Measurements from ENCODE around the gene TSPYL2. TPM values are rescaled to one million over a fixed set of nuclear protein-coding genes. Genes with fewer than 3 reads are reported as not detected.

Gene TSPYL2
- total and polyA plus RNA-seq, 2 donors (not counting 1 experiment from before 2014, with no cell fraction given) = 101 to 126 TPM

DNA sequence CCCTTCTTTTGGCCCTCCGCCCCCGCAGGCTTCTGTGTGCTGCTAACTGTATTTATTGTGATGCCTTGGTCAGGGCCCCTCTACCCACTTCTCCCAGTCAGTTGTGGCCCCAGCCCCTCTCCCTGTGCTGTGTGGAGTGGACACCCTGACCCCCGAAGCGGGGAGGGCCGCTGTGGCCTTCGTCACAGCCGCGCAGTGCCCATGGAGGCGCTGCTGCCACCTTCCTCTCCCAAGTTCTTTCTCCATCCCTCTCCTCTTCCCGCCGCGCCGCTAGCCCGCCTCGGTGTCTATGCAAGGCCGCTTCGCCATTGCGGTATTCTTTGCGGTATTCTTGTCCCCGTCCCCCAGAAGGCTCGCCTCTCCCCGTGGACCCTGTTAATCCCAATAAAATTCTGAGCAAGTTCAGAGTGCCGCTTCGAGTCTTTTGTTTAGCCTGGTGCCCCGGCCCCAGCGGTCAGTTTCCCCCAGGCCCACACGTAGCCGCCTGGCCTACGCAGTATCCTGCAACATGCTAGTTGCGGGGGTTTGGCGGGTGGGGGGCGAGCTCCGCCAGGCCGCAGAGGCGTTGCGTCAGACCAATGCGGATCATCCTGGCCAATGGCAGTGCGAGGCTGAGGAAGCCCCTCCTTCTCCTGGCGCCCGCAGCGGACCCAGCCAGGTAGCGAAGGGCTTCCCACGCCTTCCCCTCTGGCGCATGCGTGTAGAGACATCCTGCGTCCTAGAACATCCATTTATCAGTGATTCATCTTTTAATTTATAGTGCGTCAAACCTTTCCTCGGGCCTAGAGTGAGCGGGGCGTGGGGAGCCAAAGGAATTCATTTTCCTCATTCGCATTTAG is 6.2 kb downstream of the TSPYL2 start:
- Mint-ChIP-seq H3K4me1 (peaks cover 34% of the 10 kb centered on the region), H3K9me3 (ENCODE audit: insufficient read depth) (no peaks in the 10 kb centered on the region), H3K27me3 (no peaks in the 10 kb centered on the region), H3K4me3 (peak overlapping the region; percentile 92), H3K27ac (peak overlapping the region; percentile 94)
- peak overlapping the region; percentile 72 to 82 for H3K27ac ChIP-seq (ENCODE audit: low read length in 2 of 2)
- H3K4me3 ChIP-seq (ENCODE audit: control extremely low read depth in 1 of 5, extremely low read depth in 1 of 5, insufficient read depth in 1 of 5, low read depth in 2 of 5, low read length in 4 of 5) = peak overlapping the region; percentile 39 to 61 (median 59)
- DNase-seq (peak; percentile 82), ATAC-seq (ENCODE audit: low read depth) (peak; percentile 72)
- H3K79me2 ChIP-seq (ENCODE audit: control insufficient read depth, insufficient read depth, low read length) = peaks cover 2% of the 10 kb centered on the region
- no peaks in the 10 kb centered on the region for H3K27me3 ChIP-seq (replicated peaks in 1 of 4; ENCODE audit: control extremely low read depth in 1 of 4, control insufficient read depth in 3 of 4, insufficient read depth in 4 of 4, low read length in 3 of 4)
- ChIA-PET POLR2A (no interaction called here), CTCF (interaction anchor here (1.2 to 5.8 kb wide), 2 partner anchors 17 to 137 kb away, joined by 4 to 39 read pairs; no protein-coding TSS in a partner anchor)
- peaks cover 0 to 21% of the 10 kb centered on the region in 2 experiments for H3K36me3 ChIP-seq (replicated peaks in 1 of 2; ENCODE audit: control extremely low read depth in 1 of 2, control insufficient read depth in 1 of 2, extremely low read depth in 1 of 2, insufficient read depth in 2 of 2, low read length in 1 of 2)
- intact Hi-C loops (cut with micrococcal nuclease) = loop anchor here (2.0 kb wide), 1 partner anchor 334 kb away; the partner anchor contains the start of genes RIBC1 and SMC1A
- 49% methylated on average over 28 of the region's 51 CpGs for WGBS (ENCODE audit: insufficient coverage)
- H2AFZ ChIP-seq (ENCODE audit: insufficient read depth, low read depth, low read length, poor library complexity, severe bottlenecking) = peak overlapping the region; percentile 55
- H3K9ac ChIP-seq (ENCODE audit: low read length) = peak overlapping the region; percentile 63
- H3K4me2 ChIP-seq (replicated peaks; ENCODE audit: low read depth, low read length, poor library complexity, severe bottlenecking) = peak overlapping the region; percentile 76
- H3K9me3 ChIP-seq (ENCODE audit: control extremely low read depth in 1 of 3, control insufficient read depth in 2 of 3, insufficient read depth in 1 of 3, low read length in 2 of 3) = no peaks in the 10 kb centered on the region
- peaks cover 2% of the 10 kb centered on the region for H4K20me1 ChIP-seq (ENCODE audit: control insufficient read depth, insufficient read depth, low read length, poor library complexity, severe bottlenecking)
- TF ChIP-seq EZH2 (IDR thresholded peaks at IDR 0.05; ENCODE audit: borderline replicate concordance, insufficient read depth, low read depth, low read length, poor library complexity, severe bottlenecking) = no peak
- TF ChIP-seq, protein P1, sequence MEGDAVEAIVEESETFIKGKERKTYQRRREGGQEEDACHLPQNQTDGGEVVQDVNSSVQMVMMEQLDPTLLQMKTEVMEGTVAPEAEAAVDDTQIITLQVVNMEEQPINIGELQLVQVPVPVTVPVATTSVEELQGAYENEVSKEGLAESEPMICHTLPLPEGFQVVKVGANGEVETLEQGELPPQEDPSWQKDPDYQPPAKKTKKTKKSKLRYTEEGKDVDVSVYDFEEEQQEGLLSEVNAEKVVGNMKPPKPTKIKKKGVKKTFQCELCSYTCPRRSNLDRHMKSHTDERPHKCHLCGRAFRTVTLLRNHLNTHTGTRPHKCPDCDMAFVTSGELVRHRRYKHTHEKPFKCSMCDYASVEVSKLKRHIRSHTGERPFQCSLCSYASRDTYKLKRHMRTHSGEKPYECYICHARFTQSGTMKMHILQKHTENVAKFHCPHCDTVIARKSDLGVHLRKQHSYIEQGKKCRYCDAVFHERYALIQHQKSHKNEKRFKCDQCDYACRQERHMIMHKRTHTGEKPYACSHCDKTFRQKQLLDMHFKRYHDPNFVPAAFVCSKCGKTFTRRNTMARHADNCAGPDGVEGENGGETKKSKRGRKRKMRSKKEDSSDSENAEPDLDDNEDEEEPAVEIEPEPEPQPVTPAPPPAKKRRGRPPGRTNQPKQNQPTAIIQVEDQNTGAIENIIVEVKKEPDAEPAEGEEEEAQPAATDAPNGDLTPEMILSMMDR (IDR thresholded peaks at IDR 0.05) = no peak
- H3K4me1 ChIP-seq (ENCODE audit: control insufficient read depth in 2 of 2, insufficient read depth in 2 of 2, low read length in 2 of 2) = peaks cover 4 to 21% of the 10 kb centered on the region in 2 donors
